HG03060 (cell line): ENCODE results near the gene ELFN2.

ENCODE experiments used
- ATAC-seq: cut with Tn5 transposase; IDR thresholded peaks from one replicate; pipeline ENCODE4 v1.9.1; 2021; ENCODE audit warnings: low read depth, moderate number of reproducible peaks; ENCODE audit not compliant: unreplicated experiment

Gene ELFN2

DNA sequence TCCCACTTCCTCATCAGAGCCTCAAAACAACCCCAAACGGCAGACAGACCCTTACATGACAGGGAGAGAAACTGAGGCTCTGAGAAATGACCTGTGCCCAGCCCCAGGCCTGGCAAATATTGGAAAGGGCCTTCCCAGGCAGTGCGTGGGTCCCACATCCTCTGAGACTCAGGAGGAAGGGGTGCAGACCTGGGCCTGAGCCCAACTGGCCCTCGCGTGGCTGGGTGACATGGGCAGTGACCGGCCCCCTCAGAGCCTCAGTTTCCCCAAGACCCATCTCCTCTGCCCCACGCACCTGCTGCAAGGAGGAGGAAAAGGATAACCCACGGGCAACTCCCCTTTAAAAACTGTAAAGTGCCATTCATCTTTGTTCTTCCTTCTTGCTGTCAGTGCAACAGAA lies 35.6 kb downstream of the ELFN2 start:
- ATAC-seq = no peak

- no peak for ATAC-seq
Observed at GRCh38 chr22:37390075-37390474, 37.2 kb downstream of the ELFN2 start.

GRCh38 chr22:37388538-37388937 lies 38.7 kb downstream of the ELFN2 start:
- ATAC-seq = no peak

DNA sequence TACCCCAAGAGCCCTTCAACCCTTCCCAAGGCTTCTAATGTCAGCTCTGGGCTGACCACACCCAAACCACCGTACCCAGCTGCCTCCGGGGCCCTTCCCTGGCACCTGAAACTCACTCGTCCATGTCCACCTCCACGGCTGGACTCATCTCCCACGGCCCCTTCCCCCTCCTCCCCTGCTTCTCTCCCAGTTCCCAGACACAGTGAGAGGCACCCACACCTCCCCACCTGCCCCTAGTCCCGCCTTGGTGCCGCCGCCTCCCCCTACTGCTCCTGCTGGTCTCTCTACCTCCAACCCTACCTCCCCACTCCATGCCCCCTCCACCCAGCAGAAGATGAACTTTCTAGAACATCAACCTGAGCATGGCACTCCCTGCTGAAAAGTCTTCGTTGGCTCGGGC lies 39.5 kb downstream of the ELFN2 start:
- no peak for ATAC-seq

GRCh38 chr22:37386441-37386840 lies 40.8 kb downstream of the ELFN2 start:
- ATAC-seq = no peak

- no peak for ATAC-seq
Observed at GRCh38 chr22:37384691-37385090, 42.6 kb downstream of the ELFN2 start.

GRCh38 chr22:37383341-37383740 lies 43.9 kb downstream of the ELFN2 start:
- ATAC-seq = no peak

DNA sequence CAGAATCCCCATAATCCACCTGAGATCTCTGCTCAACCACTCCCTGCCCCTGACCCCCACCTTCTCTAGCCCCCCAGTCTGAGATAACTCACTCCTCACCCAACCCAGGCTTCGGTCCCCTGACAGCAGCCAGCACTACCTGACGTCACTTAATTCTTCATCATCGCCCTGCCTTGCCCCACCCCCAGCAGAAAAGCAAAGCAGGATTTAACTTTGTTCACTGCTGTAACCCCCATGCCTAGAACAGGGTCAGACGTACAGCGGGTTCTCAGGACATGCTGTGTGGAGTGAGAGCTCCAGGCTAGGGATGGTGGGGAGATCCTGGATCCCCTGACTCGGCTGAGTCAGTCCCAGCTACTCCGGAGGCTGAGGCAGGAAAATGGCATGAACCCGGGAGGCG lies 45.8 kb downstream of the ELFN2 start:
- ATAC-seq = no peak

DNA sequence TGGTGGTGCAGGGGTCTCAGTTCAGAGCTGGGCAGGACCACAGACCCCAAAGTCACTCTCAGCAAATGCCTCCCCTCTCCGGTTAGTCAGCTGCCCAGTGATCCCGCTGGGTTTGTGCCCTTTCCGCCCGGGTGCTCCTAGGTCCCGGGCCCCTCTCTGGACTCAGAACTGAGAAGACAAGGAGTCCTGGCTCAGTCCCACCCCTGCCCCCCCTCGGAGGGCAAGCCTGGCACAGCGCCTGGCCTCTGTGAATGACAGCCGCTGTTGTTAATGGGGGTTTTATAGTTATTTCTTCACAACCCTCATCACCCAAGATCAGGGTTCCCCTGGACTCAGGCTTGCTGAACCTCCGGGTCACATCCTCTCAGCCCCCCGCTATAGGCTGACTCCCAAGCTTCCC lies 47.6 kb downstream of the ELFN2 start:
- no peak for ATAC-seq

GRCh38 chr22:37379085-37379484 lies 48.2 kb downstream of the ELFN2 start:
- no peak for ATAC-seq

GRCh38 chr22:37378642-37379058 lies 48.6 kb downstream of the ELFN2 start:
- ATAC-seq = no peak

DNA sequence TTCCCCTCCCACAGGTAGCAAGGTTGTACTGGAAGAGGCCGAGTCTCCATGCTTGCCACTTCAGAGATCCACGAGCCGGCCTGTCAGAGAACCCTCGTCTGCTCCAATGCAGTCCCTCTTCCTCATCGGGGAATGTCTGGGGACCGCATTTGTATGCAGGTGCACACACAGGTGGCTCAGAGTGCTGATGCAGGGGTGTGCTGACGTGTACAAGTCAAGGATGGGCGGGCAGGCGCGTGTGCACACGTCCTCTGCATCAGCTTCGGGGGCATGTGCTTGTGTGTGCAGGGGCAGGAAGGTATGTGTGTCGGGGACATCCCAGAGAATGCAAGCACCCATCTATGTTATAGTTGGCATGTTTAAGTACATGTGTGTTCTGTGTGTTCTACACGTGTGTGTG lies 49.4 kb downstream of the ELFN2 start:
- ATAC-seq = no peak

DNA sequence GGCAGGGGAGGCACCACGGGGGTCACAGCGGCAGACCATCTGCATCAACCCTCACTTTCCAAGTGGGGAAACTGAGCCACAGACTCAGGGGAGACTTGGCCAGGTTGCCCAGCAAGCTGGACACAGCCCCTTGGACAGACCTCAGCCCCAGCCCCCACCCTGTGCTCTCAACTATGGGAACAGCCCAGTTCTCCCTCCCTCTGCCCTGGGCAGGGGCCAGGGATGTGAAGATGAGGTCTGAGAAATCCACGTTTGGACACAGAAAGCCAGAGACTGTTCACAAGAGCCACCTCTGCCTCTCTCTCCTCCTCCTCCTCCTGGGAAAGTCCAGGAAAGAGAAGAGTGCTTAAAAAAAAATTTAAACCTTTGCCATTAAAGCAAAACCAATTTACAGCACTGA lies 50.1 kb downstream of the ELFN2 start:
- no peak for ATAC-seq

DNA sequence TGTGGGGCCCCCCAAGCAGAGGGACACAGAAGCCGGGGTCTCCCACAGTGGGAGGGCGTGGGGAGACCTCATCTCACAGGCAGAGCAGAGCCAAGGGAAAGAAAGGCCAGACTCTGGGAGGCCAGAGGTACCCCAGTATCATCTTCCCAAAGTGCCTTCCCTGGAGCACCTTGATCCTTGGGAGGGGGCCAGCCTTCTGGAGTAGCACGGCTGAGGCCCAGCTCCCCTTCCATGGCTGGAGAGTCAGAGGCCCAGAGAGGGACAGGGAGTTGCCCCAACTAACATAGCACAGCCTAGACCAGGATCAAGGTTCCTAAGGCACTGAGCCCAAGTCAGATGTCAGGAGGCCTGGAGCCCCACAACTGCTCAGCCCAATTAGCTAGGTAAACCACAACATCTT lies 50.6 kb downstream of the ELFN2 start:
- ATAC-seq = no peak

GRCh38 chr22:37375801-37376200 lies 51.5 kb downstream of the ELFN2 start:
- no peak for ATAC-seq

- ATAC-seq = no peak
Observed at GRCh38 chr22:37374571-37374970, 52.7 kb downstream of the ELFN2 start.

- no peak for ATAC-seq
Observed at GRCh38 chr22:37373451-37373850, 53.8 kb downstream of the ELFN2 start.

- no peak for ATAC-seq
Observed at GRCh38 chr22:37371911-37372310, 55.4 kb downstream of the ELFN2 start.

GRCh38 chr22:37371491-37371890 lies 55.8 kb downstream of the ELFN2 start:
- no peak for ATAC-seq

DNA sequence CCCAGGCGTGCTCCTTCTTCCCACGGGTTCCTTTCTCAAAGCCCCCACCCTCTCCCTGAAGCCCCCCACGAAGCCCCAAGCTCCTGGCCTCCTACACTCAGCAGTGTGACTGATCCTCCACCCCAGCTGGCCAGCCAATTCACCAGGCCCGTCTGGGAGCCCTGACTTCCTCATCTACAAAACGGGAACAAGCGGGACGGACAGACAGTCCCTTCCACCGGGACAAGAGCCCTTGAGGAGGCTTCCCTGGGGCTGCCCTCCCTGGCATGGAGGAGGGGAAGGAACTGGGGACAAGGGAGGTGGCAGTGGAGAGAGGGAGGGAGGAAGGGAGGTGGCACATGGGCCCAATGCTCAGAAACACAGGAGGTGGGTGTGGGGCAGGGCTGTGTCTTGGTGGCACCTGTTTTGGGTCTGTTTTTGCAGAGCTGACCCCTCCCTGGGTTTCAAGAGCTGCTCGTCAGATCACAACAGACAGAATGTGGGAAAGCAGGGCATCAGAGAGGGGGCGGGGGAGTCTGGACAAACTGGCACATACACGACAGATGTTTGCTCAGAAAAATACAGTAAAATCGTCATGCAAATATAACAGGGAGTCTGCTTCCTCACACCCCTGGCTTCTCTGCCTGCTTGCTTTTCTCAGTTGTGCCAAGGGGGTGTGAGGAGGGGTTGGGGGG lies 56.8 kb downstream of the ELFN2 start:
- ATAC-seq = no peak

- no peak for ATAC-seq
Observed at GRCh38 chr22:37369483-37369882, 57.8 kb downstream of the ELFN2 start.

DNA sequence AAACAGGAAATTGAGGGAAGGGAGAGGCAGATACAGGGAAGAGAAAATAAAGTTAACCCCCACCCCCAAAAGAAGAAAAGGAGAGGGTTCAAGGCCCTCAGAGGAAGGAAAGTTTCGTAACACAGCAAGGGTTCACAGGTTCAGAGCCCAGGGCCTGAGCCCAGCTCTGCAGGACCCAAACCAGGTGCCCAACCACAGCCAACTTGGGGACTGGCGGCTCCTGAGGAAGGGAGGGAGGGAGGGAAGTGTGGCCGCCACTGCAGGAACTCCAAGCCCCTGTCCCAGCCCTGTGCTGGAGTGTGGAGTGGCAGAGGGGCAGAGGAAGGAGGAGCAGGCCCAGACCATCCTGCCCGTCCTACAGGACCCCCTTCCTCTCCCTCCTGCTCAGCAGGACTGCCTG lies 59.2 kb downstream of the ELFN2 start:
- ATAC-seq = no peak

GRCh38 chr22:37366601-37367000 lies 60.7 kb downstream of the ELFN2 start:
- no peak for ATAC-seq
